HG03060 (cell line): ENCODE data around the gene MAX.

Experiments used
- ATAC-seq: cut with Tn5 transposase; IDR thresholded peaks from one replicate; pipeline ENCODE4 v1.9.1; 2021; ENCODE audit warnings: low read depth, moderate number of reproducible peaks; ENCODE audit not compliant: unreplicated experiment

Gene MAX

DNA sequence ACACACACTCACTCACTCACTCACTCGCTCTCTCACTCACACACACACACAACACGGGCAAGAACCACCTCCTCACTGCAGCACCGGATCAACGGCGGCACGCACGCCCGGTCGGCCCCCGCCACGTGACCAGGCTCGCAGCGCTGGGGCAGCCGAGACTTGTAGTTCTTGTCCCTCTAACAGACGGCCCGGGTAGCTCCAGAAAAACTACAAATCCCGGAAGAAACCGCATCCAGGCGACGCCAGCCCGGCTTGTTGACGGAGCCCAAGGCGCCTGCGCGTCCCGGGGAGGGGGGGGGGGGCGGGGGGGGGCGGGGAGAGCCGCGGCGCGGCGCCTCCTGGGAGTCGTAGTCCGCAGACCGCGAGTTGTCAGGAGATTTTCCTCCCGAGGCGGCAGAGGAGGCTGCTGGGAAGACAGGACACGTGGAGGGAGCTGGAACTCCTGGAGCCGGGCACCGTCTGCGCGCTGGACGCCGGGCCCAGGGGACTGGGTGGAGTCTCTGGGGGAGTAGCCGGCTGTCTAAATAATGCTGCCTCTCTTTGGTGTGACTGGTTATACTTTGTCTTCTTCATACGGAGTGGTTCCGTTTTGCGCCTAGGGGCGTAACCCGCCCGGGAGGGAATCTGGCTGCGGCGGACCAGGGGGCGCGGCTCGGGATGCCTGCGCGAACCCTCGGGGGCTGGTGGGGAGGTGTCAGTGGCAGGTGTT, at the start of gene MAX:
TSS of gene MAX (minus strand) at position 77 of the 709 bp plus-strand sequence. CDS start 178 bp downstream, outside the sequence.
- ATAC-seq: peak; percentile 70

DNA sequence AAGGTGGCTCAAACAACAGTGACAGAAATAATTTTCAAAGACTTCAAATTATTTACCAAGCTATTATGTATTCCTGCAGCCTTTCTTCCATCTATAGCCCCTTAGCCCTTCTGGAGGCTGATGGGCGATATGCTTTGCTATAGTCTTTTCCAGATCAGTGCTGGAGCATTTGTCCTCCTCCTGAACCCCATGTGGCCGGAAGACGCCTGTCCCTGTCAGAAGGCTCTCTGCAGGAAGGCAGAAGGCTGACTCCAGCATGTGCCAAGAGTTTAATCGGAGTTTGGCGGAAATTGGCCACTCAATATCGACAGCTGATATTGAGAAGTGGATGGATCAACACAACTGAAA, 49.3 kb upstream of the MAX start:
- no peak for ATAC-seq

DNA sequence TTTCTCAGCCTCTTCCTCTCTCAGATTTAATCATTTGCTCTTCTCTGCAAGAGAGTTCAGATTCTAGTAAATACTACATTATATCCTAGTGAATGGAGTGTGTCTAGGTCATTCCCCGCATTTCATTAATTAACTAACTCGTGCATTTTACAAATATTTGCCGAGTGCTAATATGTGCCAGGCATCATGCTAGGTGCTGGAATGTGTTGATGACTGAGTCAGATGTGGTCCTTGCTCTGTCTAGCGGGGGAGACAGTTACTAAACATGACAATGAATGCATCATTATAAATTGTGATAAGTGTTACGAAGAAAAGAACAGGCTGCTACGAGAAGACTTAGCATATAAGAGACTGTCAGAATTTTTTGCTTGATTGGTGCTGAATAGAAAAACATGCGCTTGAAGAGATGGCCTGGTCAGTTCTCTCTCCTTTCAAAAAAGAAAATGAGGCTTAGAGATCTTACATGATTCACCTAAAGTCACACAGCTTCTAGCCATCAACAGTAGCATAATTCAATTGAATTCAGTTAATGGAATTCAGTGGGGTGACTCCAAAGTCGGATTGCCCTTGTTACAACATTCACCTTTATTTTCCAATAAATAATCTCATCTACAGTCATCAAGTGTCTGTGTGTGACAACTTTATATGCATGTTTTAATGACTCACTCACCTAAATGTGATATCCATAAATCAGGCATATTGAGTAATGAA, 48.7 kb upstream of the MAX start:
- ATAC-seq: no peak

DNA sequence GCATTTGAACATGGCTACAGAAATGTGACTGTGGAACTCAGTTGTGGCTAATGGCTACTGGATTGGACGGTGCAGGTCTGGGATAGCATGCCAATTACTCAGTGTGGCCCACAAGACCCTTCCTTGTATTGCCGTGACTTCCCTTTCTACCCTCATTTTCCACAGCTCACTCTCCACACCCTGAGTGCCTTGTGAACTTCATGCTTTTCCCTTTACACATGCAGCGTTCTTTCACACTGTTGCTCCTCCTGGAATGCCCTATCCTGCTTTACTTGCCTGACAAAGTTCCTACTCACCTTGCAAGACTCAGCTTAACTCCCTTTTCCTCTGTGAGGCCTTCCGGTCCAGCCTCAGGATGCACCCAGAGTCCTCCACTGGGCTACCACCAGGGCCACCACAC, 46.8 kb upstream of the MAX start:
- ATAC-seq: no peak

DNA sequence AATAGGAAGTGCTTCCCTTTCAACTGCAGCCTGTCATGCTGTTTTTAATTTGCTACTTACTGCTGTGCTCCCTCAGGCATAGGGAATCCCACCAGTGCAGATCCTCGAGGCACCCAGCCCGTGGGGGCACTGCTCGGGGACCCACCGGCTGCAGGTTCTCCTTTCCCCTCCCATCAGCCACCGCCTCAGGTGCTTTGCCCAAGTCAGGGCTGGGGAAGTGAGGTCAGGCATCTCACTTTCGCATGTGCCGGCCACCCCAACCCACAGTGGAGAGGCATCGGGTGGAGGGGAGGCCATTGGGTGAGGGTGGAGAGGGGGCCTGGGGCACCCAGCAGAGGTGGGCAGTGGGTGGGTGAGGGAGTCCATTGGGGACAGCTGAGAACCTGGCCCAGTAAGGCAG, 41.9 kb upstream of the MAX start:
- no peak for ATAC-seq

DNA sequence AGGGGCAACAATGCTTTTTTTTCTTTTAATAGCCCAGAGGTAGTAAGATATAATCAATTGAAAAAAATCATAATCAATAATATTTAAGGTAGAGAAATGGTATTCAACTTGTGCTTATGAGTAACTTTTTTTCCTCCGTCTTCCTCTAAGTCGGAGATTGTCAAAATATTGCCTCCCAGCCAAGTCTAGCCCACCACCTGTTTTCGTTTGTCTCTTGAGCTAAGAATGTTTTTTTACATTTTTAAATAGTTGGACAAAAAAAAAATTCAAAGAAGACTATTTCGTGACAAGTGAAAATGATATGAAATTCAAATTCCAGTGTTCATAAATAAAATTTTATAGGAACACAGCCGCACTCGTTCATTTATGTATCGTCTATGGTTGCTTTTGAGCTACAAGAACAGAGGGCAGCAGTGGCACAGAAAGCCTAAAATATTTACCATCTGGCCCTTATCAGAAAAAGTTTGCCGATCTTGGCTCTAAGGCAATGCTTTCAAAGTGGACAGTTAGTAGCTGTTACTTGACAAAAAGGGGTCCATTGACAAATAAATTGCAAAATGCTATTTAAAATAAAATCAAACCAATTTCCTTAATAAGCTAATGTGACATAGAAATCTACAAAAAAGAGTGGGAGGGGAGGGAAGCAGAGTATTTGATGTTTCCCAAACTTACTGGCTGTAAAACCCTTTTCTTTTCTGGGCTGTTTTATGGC, 40.8 kb upstream of the MAX start:
- ATAC-seq: no peak

- ATAC-seq: no peak
These were observed 40.1 kb upstream of the MAX start for GRCh38 chr14:65142429-65142828.

- ATAC-seq: no peak
These were observed 39.2 kb upstream of the MAX start for GRCh38 chr14:65141523-65141922.

DNA sequence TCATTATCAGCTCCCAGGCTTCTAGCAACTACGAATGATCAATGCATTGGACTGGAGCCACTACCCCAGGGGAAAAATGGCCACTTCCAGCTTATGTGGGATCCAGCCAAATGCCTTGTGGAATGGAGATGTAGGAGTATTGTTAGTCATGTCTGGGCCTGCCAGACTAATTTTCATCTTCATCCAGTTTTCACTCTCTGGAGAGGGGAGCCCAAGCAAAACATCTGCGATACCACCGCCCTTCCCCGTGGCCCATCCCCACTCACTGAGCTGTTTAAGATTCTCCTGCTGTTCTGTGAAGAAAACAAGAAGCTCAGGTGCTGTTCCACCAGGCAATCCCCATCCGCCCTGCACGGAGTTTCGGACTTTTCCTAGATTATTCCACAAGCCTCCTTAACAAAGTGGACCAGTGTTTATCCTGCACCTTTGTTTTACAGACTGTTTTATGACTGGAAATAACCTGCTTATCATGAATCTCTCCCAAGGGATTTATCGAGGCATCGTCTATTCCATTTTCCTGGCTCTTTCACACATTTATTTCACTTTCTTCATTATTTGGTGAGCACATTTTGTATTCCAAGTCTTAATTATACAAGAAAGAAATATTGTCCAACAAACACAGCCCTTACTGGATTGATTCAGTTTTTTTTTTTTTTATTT, 35.5 kb upstream of the MAX start:
- no peak for ATAC-seq

DNA sequence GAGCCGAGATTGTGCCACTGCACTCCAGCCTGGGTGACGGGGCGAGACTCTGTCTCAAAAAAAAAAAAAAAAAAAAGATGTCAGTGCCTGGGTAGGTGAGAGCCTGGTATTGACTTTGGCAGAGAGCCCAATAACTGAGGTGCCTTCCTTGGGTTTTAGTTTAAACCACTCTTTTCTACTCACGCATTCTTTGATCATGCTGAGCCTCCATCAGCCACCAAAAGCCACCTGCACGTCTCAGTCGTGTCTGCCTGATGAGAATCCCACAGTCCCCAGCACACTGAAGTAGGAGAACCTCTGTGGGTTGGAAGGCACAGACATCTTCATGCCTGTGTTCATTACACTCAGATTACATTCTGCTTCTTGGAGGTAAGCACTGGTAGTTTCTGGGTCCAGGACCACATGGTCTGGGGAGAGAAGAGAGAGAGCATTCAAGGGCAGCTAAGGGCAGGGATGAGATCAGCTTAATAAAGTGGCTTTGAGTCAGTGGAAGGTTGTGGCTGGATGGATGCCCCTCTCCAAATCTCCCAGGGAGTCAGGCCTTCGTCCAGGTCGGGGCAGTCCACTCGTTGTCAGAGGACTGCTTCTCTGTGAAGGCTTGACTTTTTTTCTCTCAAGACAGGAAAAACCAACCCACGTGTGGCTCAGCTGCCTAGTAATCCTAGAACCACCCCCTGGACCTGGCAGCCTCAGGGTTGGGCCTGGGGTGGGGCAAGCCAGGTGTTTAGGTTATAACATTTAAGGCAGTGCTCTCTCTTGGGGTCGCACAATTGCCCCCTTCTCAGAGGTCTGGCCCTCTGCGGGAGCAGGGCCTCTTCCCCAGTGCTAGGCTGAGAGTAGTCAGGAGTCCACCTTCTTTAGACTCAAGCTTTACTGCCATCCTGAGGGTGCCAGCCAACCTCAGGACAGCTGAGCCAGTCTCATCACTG, 32.6 kb upstream of the MAX start:
- ATAC-seq: no peak

DNA sequence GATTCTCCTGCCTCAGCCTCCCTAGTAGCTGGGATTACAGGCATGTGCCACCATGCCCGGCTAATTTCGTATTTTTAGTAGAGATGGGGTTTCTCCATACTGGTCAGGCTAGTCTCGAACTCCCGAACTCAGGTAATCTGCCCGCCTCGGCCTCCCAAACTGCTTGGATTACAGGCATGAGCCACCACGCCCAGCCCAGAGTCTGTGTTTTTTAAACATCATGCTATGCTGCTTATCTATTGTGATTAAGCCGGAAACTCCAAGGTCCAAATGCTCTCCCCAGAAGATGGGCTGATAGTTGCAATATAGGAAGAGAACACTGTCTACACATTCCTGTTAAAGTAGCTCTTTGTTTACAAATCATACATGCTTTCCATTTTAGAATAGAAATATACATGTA, 30.5 kb upstream of the MAX start:
- no peak for ATAC-seq

DNA sequence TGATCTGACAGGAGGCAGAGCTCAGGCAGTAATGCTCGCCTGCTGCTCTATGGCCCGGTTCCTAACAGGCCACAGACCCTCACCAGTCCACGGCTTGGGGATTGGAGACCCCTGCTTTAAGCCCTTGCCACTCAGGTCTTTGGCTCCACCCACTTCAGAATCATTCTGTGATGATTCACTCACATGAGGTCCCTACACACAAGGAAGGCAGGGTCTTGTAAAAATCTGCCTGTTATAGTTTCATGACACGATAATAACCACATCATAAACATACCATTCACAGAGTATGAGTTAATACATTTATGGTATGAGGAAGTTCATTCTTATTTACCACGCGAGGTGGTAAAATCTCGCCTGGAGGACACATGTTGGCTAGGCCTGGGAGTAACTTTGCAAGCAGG, 29.0 kb upstream of the MAX start:
- no peak for ATAC-seq

DNA sequence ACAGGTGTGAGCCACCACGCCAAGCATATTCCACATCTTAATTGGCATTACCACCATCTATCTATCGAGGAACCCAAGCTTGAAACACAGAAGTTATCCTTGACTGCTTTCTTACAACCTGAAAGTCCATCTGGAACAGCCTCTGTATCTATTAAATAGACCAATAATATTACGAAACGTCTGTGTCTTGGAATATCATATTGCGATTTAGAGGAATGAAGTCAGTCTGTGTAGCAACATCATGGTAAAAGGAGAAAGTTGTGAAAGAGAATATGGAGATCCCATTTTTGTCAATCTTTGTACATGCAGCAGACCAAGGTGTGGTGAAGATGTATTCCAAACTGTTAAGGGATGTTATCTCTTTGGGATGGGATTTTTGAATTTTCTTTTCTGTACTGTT, 25.8 kb upstream of the MAX start:
- no peak for ATAC-seq

GRCh38 chr14:65117769-65118745, 15.7 kb upstream of the MAX start:
- ATAC-seq: no peak

DNA sequence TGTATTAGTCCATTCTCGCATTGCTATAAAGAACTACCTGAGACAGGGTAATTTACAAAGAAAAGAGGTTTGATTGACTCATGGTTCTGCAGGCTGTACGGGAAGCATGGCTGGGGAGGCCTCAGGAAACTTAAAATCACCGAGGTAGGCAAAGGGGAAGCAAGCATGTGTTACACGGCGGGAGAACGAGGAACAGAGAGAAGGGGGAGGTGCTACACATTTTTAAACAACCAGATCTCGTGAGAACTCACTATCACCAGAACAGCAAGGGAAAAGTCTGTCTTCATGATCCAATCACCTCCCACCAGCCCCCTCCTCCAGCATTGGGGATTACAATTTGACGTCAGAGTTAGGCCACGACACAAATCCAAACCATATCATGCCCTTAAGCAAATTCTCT, 13.3 kb upstream of the MAX start:
- no peak for ATAC-seq

DNA sequence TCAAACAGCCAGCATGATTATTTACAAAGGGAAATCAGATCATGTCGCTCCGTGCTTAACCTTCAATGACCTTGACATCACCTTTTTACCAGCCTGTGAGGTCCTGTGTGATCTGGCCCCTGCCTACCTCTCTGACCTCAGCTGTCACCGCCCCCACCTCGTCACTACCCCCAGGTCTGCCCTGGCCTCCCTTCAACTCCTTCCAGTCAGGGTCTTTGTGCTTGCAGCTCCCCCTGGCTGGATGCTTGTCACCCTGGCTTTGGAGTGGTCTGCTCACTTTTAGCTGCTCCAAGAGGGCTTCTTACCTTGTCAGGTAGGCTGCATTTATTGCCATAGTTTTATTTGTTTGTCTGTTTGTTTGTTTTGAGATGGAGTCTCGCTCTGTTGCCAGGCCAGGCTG, 8.2 kb upstream of the MAX start:
- ATAC-seq: no peak

GRCh38 chr14:65109357-65109756, 7.0 kb upstream of the MAX start:
- ATAC-seq: no peak

DNA sequence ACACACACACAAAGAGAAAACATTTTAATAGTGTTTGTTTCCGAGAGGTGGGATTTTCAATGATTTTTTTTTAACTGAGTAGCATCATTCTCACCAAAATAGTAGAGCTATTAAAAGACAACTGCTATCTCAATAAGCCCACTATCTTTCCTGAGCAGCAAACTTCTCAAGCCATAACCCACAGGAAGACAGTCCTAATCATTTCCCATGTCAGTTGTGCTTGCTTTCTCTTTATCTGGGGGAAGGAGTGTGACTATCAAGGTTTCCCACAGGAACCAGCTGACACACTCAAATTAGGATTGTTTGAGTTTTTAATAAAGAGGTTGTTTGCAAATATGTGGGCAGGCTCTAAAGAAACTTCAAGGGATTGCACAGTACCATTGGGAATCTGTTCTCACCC, 4.9 kb upstream of the MAX start:
- no peak for ATAC-seq

- ATAC-seq: no peak
These were observed 4.4 kb upstream of the MAX start for GRCh38 chr14:65106736-65107135.
